Heart left ventricle (tissue), 13 donors: ENCODE results near the gene TADA3.

Source experiments
- POLR2A ChIP-seq, 2 donors: fragments of 450-650 bp; IDR thresholded peaks; one replicate each; pipeline ENCODE4 v1.6.1; 2017; ENCODE audit warnings: antibody characterized with exemption in 2 of 2, mild to moderate bottlenecking in 2 of 2, moderate library complexity in 2 of 2
- TF ChIP-seq, protein P1 (sequence below), 12 donors: fragments of 200-600 bp; sonication (generic) in 4 of 12; IDR thresholded peaks; one replicate each; pipeline versions ENCODE4 v1.5.0 to v1.8.0; 2018 to 2022; ENCODE audit warnings: antibody characterized with exemption in 12 of 12, mild to moderate bottlenecking in 5 of 12
- donor health status: ischemic (EF 13 %, LVEDD 7.1; RV severe dilation, severe dysfunction).
- donor health status: DM: no; HTN: yes; CAD: no.
- donor health status: DM: no; HTN: no; CAD: no.
- donor health status: ischemic (EF 25% LVEDD 6.9; RV normal size, moderate dysfunction).
- donor health status: ischemic (EF 25% LVEDD 5.7; RV mildly dilated, moderate dysfunction).
- donor health status: ischemic (EF 35%, LVEDD 5.7; RV mildly dilated, moderate dysfunction).
- donor health status: nonischemic (EF 11% LVEDD 7.7; RV severe dilation, severe dysfunction).
- donor health status: DM: yes; HTN: yes; CAD: no.
- donor health status: PGD.
- donor health status: ischemic (EF 29% LVEDD 5.4; RV normal size, mild dysfunction).
- donor health status: nonischemic (EF 23%, LVEDD 6.1; RV moderate dilation, normal function).

DNA sequence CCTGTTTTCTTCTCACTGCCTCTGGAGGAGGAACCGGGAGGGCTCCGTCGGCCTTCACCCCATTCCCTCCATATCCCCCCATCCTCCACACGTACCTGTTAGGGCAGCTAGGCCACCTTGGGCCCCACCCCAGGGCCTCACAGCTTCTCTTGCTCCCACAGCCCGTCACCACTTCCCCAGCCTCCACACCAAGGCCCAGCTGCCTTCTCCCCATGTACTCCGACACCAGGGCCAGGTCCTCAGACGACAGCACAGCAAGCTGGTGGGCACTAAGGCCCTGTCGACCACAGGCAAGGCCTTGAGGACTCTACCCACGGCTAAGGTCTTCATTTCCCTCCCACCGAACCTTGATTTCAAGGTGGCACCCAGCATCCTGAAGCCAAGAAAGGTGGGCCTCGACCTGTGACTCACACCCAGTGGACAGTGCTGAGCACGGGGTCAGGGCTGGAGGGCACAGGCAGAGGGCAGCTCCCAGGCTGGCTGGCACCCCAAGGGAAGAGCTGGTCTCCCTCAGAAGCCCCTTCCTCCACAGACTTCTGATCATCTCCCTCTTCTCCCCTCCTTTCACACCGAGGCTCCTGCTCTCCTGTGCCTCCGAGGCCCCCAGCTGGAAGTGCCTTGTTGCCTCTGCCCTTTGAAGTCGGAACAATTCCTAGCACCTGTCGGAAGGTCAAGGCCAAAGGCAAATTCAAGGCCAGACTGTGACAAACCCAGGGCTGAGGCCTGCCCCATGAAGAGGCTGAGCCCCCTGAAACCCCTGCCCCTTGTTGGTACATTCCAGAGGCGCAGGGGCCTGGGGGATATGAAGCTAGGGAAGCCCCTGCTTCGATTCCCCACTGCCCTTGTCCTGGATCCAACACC lies 42.5 kb upstream of the TADA3 start:
- TF ChIP-seq, protein P1, sequence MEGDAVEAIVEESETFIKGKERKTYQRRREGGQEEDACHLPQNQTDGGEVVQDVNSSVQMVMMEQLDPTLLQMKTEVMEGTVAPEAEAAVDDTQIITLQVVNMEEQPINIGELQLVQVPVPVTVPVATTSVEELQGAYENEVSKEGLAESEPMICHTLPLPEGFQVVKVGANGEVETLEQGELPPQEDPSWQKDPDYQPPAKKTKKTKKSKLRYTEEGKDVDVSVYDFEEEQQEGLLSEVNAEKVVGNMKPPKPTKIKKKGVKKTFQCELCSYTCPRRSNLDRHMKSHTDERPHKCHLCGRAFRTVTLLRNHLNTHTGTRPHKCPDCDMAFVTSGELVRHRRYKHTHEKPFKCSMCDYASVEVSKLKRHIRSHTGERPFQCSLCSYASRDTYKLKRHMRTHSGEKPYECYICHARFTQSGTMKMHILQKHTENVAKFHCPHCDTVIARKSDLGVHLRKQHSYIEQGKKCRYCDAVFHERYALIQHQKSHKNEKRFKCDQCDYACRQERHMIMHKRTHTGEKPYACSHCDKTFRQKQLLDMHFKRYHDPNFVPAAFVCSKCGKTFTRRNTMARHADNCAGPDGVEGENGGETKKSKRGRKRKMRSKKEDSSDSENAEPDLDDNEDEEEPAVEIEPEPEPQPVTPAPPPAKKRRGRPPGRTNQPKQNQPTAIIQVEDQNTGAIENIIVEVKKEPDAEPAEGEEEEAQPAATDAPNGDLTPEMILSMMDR (IDR thresholded peaks at IDR 0.05) = no peak
- no peak for TF ChIP-seq POLR2A (IDR thresholded peaks at IDR 0.05)
